Measurements from ENCODE around the gene IQGAP2.

The IQGAP2 gene

DNA sequence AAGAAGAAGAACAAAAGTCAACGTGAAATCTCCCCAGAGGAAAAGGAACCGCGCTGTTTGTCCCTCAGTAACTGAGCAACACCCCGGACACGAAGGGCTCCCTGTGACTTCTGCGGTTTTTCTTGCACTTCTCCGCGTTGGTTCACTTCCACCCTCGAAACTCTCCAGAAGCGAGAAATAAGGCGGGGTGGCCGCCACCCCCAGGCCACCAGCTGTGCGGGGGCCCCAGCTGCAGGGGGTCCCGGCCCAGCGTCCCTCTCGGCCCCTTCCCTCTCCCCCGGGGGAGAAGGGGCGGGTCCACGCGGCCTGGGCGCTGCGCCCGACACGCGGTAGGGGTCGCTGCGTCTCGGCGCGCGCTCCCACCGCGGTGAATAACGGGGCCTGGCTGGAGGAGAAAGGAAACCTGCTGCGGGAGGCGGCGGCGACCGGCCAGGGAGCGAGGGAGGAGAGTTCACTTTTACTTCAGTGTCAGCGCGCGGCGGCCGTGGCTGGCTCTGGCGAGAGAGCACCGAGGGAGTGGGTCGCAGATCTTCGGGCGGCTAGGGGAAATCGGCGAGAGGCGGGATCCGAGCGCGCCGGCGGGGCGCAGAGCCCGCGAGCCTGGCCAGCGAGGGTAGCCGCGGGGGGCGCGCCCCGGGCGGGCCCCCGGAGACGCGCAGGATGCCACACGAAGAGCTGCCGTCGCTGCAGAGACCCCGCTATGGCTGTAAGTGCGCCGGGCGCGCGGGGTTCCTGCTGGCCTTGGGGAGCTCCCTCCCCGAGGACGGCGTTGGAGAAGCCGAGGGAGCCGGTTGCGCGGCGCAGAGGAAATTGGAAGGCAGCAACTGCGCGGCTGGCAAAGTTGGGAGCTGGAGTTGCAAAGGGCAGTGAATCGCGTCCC lies at the start of gene IQGAP2 (continued):
- no peak for TF ChIP-seq INSM2 (tag by site-specific recombination; IDR thresholded peaks at IDR 0.05)
- no peak for TF ChIP-seq ZNF510 (tag by site-specific recombination; IDR thresholded peaks at IDR 0.05; ENCODE audit: insufficient replicate concordance)
- TF ChIP-seq, protein P1, sequence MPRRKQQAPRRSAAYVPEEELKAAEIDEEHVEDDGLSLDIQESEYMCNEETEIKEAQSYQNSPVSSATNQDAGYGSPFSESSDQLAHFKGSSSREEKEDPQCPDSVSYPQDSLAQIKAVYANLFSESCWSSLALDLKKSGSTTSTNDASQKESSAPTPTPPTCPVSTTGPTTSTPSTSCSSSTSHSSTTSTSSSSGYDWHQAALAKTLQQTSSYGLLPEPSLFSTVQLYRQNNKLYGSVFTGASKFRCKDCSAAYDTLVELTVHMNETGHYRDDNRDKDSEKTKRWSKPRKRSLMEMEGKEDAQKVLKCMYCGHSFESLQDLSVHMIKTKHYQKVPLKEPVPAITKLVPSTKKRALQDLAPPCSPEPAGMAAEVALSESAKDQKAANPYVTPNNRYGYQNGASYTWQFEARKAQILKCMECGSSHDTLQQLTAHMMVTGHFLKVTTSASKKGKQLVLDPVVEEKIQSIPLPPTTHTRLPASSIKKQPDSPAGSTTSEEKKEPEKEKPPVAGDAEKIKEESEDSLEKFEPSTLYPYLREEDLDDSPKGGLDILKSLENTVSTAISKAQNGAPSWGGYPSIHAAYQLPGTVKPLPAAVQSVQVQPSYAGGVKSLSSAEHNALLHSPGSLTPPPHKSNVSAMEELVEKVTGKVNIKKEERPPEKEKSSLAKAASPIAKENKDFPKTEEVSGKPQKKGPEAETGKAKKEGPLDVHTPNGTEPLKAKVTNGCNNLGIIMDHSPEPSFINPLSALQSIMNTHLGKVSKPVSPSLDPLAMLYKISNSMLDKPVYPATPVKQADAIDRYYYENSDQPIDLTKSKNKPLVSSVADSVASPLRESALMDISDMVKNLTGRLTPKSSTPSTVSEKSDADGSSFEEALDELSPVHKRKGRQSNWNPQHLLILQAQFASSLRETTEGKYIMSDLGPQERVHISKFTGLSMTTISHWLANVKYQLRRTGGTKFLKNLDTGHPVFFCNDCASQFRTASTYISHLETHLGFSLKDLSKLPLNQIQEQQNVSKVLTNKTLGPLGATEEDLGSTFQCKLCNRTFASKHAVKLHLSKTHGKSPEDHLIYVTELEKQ (tag by site-specific recombination; IDR thresholded peaks at IDR 0.05; ENCODE audit: borderline replicate concordance): no peak
- no peak for TF ChIP-seq ZNF529 (tag by site-specific recombination; IDR thresholded peaks at IDR 0.05; ENCODE audit: insufficient replicate concordance)
- no peak for TF ChIP-seq ZFP41 (tag by site-specific recombination; IDR thresholded peaks at IDR 0.05; ENCODE audit: borderline replicate concordance)
- no peak; the same call in none of the 2 replicates for TF ChIP-seq YY1 (tag by site-specific recombination; IDR thresholded peaks at IDR 0.05)
- TF ChIP-seq ZBTB1 (tag by site-specific recombination; IDR thresholded peaks at IDR 0.05): 0 out of 2 replicates have a peak, but pooled peaks have one; percentile 35
- no peak for TF ChIP-seq ZNF174 (tag by site-specific recombination; IDR thresholded peaks at IDR 0.05)
- TF ChIP-seq ZNF423 (tag by site-specific recombination; IDR thresholded peaks at IDR 0.05): peak; percentile 100
- no peak for TF ChIP-seq ATF2 (tag by site-specific recombination; IDR thresholded peaks at IDR 0.05; ENCODE audit: low read depth)
- no peak for TF ChIP-seq KLF7 (tag by site-specific recombination; IDR thresholded peaks at IDR 0.05; ENCODE audit: borderline replicate concordance)
- TF ChIP-seq ZNF623 (tag by site-specific recombination; IDR thresholded peaks at IDR 0.05): no peak
- no peak for TF ChIP-seq WT1 (tag by site-specific recombination; IDR thresholded peaks at IDR 0.05)
- TF ChIP-seq KLF1 (tag by site-specific recombination; IDR thresholded peaks at IDR 0.05): peak; percentile 51; the same call in 1 of the 2 replicates
- TF ChIP-seq ZNF449 (tag by site-specific recombination; IDR thresholded peaks at IDR 0.05): 0 out of 2 replicates have a peak, but pooled peaks have one; percentile 19
- TF ChIP-seq ZNF146 (tag by site-specific recombination; IDR thresholded peaks at IDR 0.05): no peak
- TF ChIP-seq SCRT1 (tag by site-specific recombination; IDR thresholded peaks at IDR 0.05; ENCODE audit: borderline replicate concordance): no peak; the same call in 1 of the 2 replicates
- no peak for TF ChIP-seq SALL2 (tag by site-specific recombination; IDR thresholded peaks at IDR 0.05; ENCODE audit: borderline replicate concordance)
- TF ChIP-seq, protein P2, sequence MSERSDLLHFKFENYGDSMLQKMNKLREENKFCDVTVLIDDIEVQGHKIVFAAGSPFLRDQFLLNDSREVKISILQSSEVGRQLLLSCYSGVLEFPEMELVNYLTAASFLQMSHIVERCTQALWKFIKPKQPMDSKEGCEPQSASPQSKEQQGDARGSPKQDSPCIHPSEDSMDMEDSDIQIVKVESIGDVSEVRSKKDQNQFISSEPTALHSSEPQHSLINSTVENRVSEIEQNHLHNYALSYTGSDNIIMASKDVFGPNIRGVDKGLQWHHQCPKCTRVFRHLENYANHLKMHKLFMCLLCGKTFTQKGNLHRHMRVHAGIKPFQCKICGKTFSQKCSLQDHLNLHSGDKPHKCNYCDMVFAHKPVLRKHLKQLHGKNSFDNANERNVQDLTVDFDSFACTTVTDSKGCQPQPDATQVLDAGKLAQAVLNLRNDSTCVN (tag by site-specific recombination; optimal IDR thresholded peaks at IDR 0.05): peak; percentile 98
- TF ChIP-seq ZNF660 (tag by site-specific recombination; IDR thresholded peaks at IDR 0.05): peak; percentile 77; the same call in 1 of the 2 replicates
- no peak for TF ChIP-seq ZBTB6 (tag by site-specific recombination; IDR thresholded peaks at IDR 0.05)
- TF ChIP-seq CTCF (tag by site-specific recombination; IDR thresholded peaks at IDR 0.05): peak; percentile 96

Measured in HEK293 (cell line).